Epithelial cell of proximal tubule (primary cell): ENCODE results near the gene GRIFIN. TPM values are rescaled to one million over a fixed set of nuclear protein-coding genes. Genes with fewer than 3 reads are reported as not detected.

ENCODE experiments used
- DNase-seq: peaks from one replicate; pipeline ENCODE4 v3.0.0-alpha.2; 2011; ENCODE audit warnings: low read depth
- H3K4me3 ChIP-seq: 2 replicates; pipeline ENCODE4 v1.5.1; 2011; ENCODE audit warnings: low read depth, mild to moderate bottlenecking, low read length
- total RNA-seq: library from RNA; depleted of rRNA; stranded (reverse); fragments of >200 nt; gene quantifications from 2 replicates; pipeline ENCODE4 v1.2.3, GENCODE V29; 2015
- TF ChIP-seq, protein P1 (sequence below): conservative IDR thresholded peaks from 2 replicates; pipeline ENCODE4 v1.5.1; 2012; ENCODE audit warnings: low read depth, mild to moderate bottlenecking, low read length

Gene GRIFIN
- total RNA-seq, 1 donor from 2014 or later: not detected

DNA sequence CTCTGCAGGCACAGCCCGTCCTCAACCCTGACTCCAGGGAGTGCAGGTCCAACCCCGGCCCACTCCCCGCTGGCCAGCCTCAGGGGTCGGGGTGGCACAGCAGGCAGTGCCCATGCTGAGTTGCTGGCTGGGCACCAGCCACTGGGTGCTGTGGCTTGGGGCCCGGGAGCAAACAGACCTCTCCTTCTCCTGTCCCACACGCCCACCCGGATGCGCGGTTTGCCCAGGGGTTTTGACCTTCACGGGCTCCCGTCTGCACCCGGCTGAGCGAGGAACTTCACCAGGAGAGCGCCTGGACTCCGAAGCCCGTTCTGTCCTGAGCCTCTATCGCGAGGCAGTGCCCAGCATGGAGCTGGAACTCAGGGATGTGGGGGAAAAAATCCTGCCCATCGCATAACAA is 2.6 kb upstream of the GRIFIN start:
- no peak overlapping the region for H3K4me3 ChIP-seq
- no peak for DNase-seq
- TF ChIP-seq, protein P1, sequence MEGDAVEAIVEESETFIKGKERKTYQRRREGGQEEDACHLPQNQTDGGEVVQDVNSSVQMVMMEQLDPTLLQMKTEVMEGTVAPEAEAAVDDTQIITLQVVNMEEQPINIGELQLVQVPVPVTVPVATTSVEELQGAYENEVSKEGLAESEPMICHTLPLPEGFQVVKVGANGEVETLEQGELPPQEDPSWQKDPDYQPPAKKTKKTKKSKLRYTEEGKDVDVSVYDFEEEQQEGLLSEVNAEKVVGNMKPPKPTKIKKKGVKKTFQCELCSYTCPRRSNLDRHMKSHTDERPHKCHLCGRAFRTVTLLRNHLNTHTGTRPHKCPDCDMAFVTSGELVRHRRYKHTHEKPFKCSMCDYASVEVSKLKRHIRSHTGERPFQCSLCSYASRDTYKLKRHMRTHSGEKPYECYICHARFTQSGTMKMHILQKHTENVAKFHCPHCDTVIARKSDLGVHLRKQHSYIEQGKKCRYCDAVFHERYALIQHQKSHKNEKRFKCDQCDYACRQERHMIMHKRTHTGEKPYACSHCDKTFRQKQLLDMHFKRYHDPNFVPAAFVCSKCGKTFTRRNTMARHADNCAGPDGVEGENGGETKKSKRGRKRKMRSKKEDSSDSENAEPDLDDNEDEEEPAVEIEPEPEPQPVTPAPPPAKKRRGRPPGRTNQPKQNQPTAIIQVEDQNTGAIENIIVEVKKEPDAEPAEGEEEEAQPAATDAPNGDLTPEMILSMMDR: no peak

DNA sequence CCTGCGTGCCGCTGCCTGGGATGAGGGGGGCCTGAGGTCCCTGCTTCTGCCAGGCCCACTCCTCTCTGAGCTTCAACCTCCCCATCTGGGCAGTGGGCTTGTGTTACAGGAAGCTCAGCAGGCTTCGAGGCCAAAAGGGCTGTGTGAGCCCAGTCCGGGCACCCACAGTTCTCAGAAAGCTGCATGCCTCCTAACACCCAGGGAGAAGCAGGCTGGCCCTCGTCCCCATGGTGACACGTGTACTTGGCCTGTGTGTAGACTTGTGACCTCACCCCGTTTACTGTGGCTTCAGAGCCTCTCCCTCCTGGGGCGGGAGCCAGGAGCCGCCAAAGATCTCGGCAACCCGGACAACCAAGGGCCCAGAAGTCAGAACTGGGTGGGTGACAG is 2.2 kb upstream of the GRIFIN start:
- TF ChIP-seq, protein P1: no peak
- no peak overlapping the region for H3K4me3 ChIP-seq
- no peak for DNase-seq

DNA sequence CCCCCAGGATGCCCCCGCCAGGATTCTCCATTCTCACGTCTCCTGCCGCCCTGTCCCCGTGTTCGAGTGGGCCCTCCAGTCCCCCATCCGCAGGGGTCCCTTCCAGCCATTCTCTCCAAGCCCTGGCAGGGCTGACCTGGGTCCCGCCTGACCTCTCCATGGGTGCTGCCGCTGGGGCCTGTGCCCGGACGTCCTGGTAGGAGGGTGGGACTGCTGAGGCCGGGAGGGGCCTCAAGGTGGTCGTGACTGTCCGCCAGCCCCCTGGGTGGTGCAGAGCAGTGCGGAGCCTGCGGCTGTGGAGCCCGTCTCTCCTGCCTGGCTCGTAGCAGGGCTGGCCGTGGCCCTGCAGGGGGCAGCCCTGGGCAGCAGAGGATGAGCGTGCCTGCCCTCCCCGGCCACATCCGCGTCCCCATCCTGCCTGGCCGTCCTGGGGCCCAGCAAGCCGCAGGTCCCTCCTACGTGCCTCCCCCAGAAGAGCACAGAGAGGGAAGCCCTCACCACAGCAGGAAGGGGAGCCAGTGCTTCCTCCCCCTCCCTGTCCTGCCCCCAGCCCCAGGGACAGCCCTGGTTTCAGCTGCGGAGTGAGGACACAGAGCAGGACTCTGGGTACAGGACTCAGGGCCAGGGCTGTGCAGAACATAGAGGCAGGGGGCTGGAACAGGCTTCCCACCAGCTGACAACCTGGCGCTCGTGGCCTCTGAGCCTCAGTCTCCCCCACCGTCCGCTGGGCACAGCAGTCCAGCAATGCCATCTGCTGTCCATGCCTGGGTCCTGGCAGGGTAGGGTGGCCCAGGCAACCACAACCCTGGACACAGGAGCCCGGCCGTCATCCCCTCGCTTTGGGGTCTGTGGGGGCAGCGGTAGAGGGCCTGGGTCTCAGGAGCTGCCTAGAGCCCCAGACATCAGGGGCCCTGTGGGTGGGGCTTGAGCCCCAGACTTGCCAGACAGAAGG is 1.5 kb upstream of the GRIFIN start:
- no peak overlapping the region for H3K4me3 ChIP-seq
- DNase-seq: no peak
- TF ChIP-seq, protein P1: peak; percentile 75

DNA sequence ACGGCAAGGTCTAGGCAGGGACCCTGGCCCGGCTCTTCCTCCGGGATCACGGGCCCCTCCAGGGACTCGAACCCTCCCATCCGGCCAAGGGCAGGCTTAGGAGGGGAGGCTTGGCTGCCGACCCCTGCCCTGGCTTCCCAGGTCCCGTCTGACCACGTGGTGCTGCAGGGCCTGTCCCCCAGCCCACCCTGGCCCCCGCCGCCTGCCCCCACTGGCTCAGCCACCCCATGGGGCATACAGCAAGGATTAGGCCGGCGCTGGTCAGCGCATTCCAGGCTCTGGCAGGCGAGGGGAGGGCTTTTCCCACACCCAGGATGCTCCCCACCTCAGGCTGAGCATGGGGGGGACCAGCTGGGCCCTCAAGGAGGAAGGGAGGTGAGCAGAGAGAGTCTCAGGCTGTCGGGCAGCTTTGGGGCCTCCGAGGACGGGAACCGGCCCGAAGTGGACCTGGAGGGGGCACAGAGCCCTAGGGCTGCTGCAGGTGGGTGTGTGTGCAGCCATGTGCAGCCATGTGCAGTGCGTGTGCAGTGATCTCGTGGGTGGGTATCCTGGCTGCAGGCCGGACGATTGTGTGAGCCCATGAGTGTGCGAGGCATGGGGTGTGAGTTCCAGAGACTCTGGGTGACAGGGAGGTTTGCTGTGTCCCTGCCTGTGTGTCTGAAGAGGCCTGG is 713 bp upstream of the GRIFIN start:
- TF ChIP-seq, protein P1: no peak
- no peak for DNase-seq
- no peak overlapping the region for H3K4me3 ChIP-seq

DNA sequence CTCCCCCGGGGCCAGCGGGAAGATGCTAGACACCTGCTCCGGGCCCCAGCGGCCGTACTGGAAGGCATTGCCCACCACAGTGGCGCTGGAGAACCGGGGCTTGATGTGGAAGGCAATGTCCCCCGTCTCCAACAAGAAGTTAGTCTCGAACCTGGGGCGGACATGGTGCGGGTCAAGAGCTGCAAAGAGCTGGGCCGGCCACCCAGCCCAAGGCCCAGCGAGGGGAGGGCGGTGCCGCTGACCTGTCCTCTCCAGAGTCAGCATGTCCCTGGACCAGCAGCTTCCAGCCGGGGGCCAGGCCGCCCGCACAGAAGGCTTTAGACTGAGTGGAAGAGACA is 551 bp downstream of the GRIFIN start:
- TF ChIP-seq, protein P1: no peak
- DNase-seq: no peak
- no peak overlapping the region for H3K4me3 ChIP-seq

DNA sequence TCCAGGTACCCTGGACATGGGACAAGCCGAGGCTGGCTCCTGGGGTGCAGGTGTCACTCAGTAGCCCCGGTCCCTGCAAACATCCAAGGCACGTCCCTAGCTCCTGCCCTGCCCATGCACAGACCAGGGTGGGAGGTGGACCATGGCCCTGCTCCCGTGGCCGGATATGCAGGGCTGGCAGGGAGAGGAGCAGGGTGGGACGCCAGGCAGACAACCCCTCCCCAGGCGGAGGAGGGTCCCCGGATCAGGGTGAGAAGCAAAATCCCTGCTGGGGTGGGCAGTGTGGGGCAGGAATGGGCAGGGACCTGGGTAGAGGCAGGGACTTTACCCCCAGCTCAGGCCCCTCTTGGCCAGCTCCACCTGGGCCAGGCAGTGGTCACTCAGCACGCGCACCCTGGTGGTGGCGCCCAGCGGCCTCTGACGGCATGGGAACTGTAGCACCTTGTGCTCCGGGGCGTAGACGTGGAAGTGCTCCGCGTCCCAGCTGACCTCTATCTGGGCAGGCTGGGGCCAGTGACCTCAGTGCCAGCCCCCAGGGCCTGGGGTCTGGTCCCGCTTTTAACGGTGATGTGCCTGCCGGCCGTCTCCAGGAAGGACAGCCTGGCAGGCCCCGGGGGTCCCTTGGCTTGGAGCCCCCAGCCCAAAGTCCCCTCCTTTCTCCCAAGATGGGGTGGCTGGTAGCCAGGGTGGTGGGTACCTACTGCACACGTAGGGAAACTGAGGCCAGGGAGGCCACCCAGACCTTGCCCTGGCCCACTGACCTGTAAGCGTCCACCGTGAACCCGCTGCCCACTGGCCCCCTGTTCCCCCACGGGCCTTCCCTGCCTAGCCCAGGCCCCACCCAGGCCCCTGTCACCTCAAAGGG is 1.2 kb downstream of the GRIFIN start:
- TF ChIP-seq, protein P1: no peak
- no peak overlapping the region for H3K4me3 ChIP-seq
- DNase-seq: no peak
